Parathyroid adenoma (tissue), 2 donors: ENCODE results near the gene DHRSX.

Source experiments
- H2AFZ ChIP-seq: fragments of 300-600 bp; sonication (generic); one replicate; pipeline ENCODE4 v1.7.0; 2017; ENCODE audit warnings: antibody characterized with exemption, mild to moderate bottlenecking
- H3K27ac ChIP-seq: fragments of 300-600 bp; sonication (generic); one replicate; pipeline ENCODE4 v1.7.0; 2017
- H3K27me3 ChIP-seq: fragments of 300-600 bp; sonication (generic); one replicate; pipeline ENCODE4 v1.7.0; 2017; ENCODE audit warnings: low read length; ENCODE audit not compliant: control insufficient read depth, insufficient read depth
- H3K36me3 ChIP-seq: fragments of 300-600 bp; sonication (generic); one replicate; pipeline ENCODE4 v1.7.0; 2017; ENCODE audit warnings: low read length; ENCODE audit not compliant: control insufficient read depth, insufficient read depth
- H3K4me1 ChIP-seq: fragments of 300-600 bp; sonication (generic); one replicate; pipeline ENCODE4 v1.7.0; 2017; ENCODE audit warnings: control low read depth
- H3K4me2 ChIP-seq: fragments of 300-600 bp; sonication (generic); one replicate; pipeline ENCODE4 v1.7.0; 2017; ENCODE audit warnings: low read length
- H3K4me3 ChIP-seq: fragments of 300-600 bp; sonication (generic); one replicate; pipeline ENCODE4 v1.7.0; 2017; ENCODE audit warnings: low read depth, low read length
- H3K79me2 ChIP-seq: fragments of 300-600 bp; sonication (generic); one replicate; pipeline ENCODE4 v1.7.0; 2017; ENCODE audit warnings: control low read depth
- H3K9ac ChIP-seq: fragments of 300-600 bp; sonication (generic); one replicate; pipeline ENCODE4 v1.7.0; 2017; ENCODE audit warnings: mild to moderate bottlenecking
- H3K9me3 ChIP-seq: fragments of 300-600 bp; sonication (generic); one replicate; pipeline ENCODE4 v1.7.0; 2017; ENCODE audit warnings: low read length; ENCODE audit not compliant: control insufficient read depth
- CTCF ChIP-seq: fragments of 300-600 bp; sonication (generic); IDR thresholded peaks from one replicate; pipeline ENCODE4 v1.7.0; 2017; ENCODE audit warnings: antibody characterized with exemption, mild to moderate bottlenecking
- donor health status: primary hyperparathyroidism.

Gene DHRSX

GRCh38 chrX:2487366-2487765 lies 13.4 kb downstream of the DHRSX start:
- no peak overlapping the region for H2AFZ ChIP-seq
- no peaks in the 10 kb centered on the region for H3K4me1 ChIP-seq
- peaks cover 5% of the 10 kb centered on the region for H3K79me2 ChIP-seq
- H3K9ac ChIP-seq = no peak overlapping the region
- no peak for TF ChIP-seq CTCF
- no peaks in the 10 kb centered on the region for H3K36me3 ChIP-seq
- no peak overlapping the region for H3K4me3 ChIP-seq
- no peaks in the 10 kb centered on the region for H3K27me3 ChIP-seq
- no peak overlapping the region for H3K27ac ChIP-seq
- no peaks in the 10 kb centered on the region for H3K9me3 ChIP-seq
- no peak overlapping the region for H3K4me2 ChIP-seq

GRCh38 chrX:2486476-2487133 lies 14.2 kb downstream of the DHRSX start:
- no peaks in the 10 kb centered on the region for H3K9me3 ChIP-seq
- H3K4me1 ChIP-seq = no peaks in the 10 kb centered on the region
- TF ChIP-seq CTCF = no peak
- no peak overlapping the region for H2AFZ ChIP-seq
- no peak overlapping the region for H3K4me3 ChIP-seq
- no peak overlapping the region for H3K27ac ChIP-seq
- H3K79me2 ChIP-seq = peaks cover 5% of the 10 kb centered on the region
- no peak overlapping the region for H3K9ac ChIP-seq
- H3K27me3 ChIP-seq = no peaks in the 10 kb centered on the region
- H3K4me2 ChIP-seq = no peak overlapping the region
- no peaks in the 10 kb centered on the region for H3K36me3 ChIP-seq

- no peak overlapping the region for H2AFZ ChIP-seq
- peaks cover 5% of the 10 kb centered on the region for H3K79me2 ChIP-seq
- no peaks in the 10 kb centered on the region for H3K36me3 ChIP-seq
- H3K4me3 ChIP-seq = no peak overlapping the region
- no peaks in the 10 kb centered on the region for H3K4me1 ChIP-seq
- no peaks in the 10 kb centered on the region for H3K9me3 ChIP-seq
- no peak overlapping the region for H3K4me2 ChIP-seq
- H3K27me3 ChIP-seq = no peaks in the 10 kb centered on the region
- H3K9ac ChIP-seq = no peak overlapping the region
- TF ChIP-seq CTCF = no peak
- no peak overlapping the region for H3K27ac ChIP-seq
These were observed 14.9 kb downstream of the DHRSX start for GRCh38 chrX:2485789-2486345.

GRCh38 chrX:2484721-2485648 lies 15.8 kb downstream of the DHRSX start:
- peaks cover 6% of the 10 kb centered on the region for H3K79me2 ChIP-seq
- H3K27ac ChIP-seq = no peak overlapping the region
- no peaks in the 10 kb centered on the region for H3K36me3 ChIP-seq
- TF ChIP-seq CTCF = no peak
- H2AFZ ChIP-seq = no peak overlapping the region
- H3K4me2 ChIP-seq = no peak overlapping the region
- H3K4me3 ChIP-seq = no peak overlapping the region
- no peaks in the 10 kb centered on the region for H3K9me3 ChIP-seq
- no peaks in the 10 kb centered on the region for H3K4me1 ChIP-seq
- H3K9ac ChIP-seq = no peak overlapping the region
- no peaks in the 10 kb centered on the region for H3K27me3 ChIP-seq
